IMR-90 (cell line): ENCODE data around the gene RAB15. TPM values are rescaled to one million over a fixed set of nuclear protein-coding genes. Genes with fewer than 3 reads are reported as not detected.

ENCODE experiments used
- ATAC-seq: fragments of 200-7000 bp; cut with Tn5 transposase; 2 replicates; pipeline ENCODE4 v1.9.1; 2020; ENCODE audit warnings: low read depth, mild to moderate bottlenecking, moderate library complexity
- BruUV-seq: library from RNA; stranded (reverse); fragments of 400-500 nt; replicated peaks from 2 replicates; lab custom pipeline; 2021; lab: Mats Ljungman, UMichigan
- CTCF ChIA-PET: fragments of 300-600 bp; formaldehyde crosslinking; extraction: SDS; loops from one replicate; lab custom pipeline; 2021; ENCODE audit warnings: antibody characterized with exemption; lab: Yijun Ruan, JAX
- POLR2A ChIA-PET: fragments of 300-600 bp; sonication (Branson Sonifier 250); formaldehyde crosslinking; loops from one replicate; lab custom pipeline; 2022; ENCODE audit warnings: antibody characterized with exemption; ENCODE audit not compliant: unreplicated experiment; lab: Charles Lee
- DNase-seq: peaks from one replicate; pipeline ENCODE4 v3.0.0; 2013
- H2AFZ ChIP-seq: replicated peaks from 2 replicates; pipeline ENCODE3; 2013; ENCODE audit warnings: low read length, mild to moderate bottlenecking; ENCODE audit not compliant: poor library complexity
- H2AK5ac ChIP-seq: 2 replicates; pipeline ENCODE4 v1.6.1; 2013; ENCODE audit warnings: low read depth, low read length, inconsistent platforms
- H2AK9ac ChIP-seq: replicated peaks from 2 replicates; pipeline ENCODE3; 2013; ENCODE audit warnings: mild to moderate bottlenecking, low read depth, low read length, moderate library complexity; ENCODE audit not compliant: poor library complexity
- H2BK120ac ChIP-seq: 2 replicates; pipeline ENCODE4 v1.6.1; 2013; ENCODE audit warnings: low read depth, low read length, inconsistent platforms
- H2BK15ac ChIP-seq: 3 replicates; pipeline ENCODE4 v1.6.1; 2013; ENCODE audit warnings: low read depth, low read length, inconsistent platforms
- H2BK20ac ChIP-seq: 2 replicates; pipeline ENCODE4 v1.6.1; 2013; ENCODE audit warnings: low read depth, mild to moderate bottlenecking, inconsistent platforms, low read length, moderate library complexity
- H2BK5ac ChIP-seq: 2 replicates; pipeline ENCODE4 v1.6.1; 2013; ENCODE audit warnings: mild to moderate bottlenecking, low read depth, low read length, inconsistent platforms; ENCODE audit not compliant: poor library complexity, severe bottlenecking
- H3K14ac ChIP-seq: replicated peaks from 2 replicates; pipeline ENCODE4 v1.6.1; 2013; ENCODE audit warnings: low read depth, low read length, inconsistent platforms
- H3K18ac ChIP-seq: 2 replicates; pipeline ENCODE4 v1.6.1; 2013; ENCODE audit warnings: low read depth, low read length, control low read depth
- H3K23ac ChIP-seq: 2 replicates; pipeline ENCODE4 v1.6.1; 2013; ENCODE audit warnings: low read depth, low read length, inconsistent platforms
- H3K27ac ChIP-seq: 2 replicates; pipeline ENCODE4 v1.5.1; 2013; ENCODE audit warnings: mild to moderate bottlenecking, control low read depth, low read length; ENCODE audit not compliant: insufficient read depth
- H3K27me3 ChIP-seq: 2 replicates; pipeline ENCODE4 v1.6.1; 2013; ENCODE audit warnings: low read length; ENCODE audit not compliant: control insufficient read depth, insufficient read depth
- H3K36me3 ChIP-seq: 2 replicates; pipeline ENCODE4 v1.6.1; 2013; ENCODE audit warnings: low read length, mixed read lengths; ENCODE audit not compliant: control insufficient read depth, insufficient read depth
- H3K4ac ChIP-seq: 2 replicates; pipeline ENCODE4 v1.6.1; 2013; ENCODE audit warnings: low read depth, low read length, inconsistent platforms
- H3K4me1 ChIP-seq: 2 replicates; pipeline ENCODE4 v1.6.1; 2013; ENCODE audit warnings: low read length, mixed read lengths; ENCODE audit not compliant: control insufficient read depth, insufficient read depth
- H3K4me2 ChIP-seq: 2 replicates; pipeline ENCODE4 v1.6.1; 2013; ENCODE audit warnings: low read depth, mild to moderate bottlenecking, control low read depth, low read length, moderate library complexity
- H3K4me3 ChIP-seq: 2 replicates; pipeline ENCODE4 v1.5.1; 2013; ENCODE audit warnings: low read depth, mild to moderate bottlenecking, control low read depth, low read length, moderate library complexity; ENCODE audit not compliant: insufficient read depth
- H3K56ac ChIP-seq: 2 replicates; pipeline ENCODE4 v1.6.1; 2013; ENCODE audit warnings: low read length, inconsistent platforms; ENCODE audit not compliant: insufficient read depth; ENCODE audit errors: extremely low read depth
- H3K79me1 ChIP-seq, 2 experiments: 2 replicates each; pipeline ENCODE4 v1.6.1; 2013; ENCODE audit warnings: low read length in 2 of 2, inconsistent platforms in 1 of 2, low read depth in 1 of 2
- H3K9ac ChIP-seq: 2 replicates; pipeline ENCODE4 v1.6.1; 2013; ENCODE audit warnings: low read depth, low read length, control low read depth
- H3K9me1 ChIP-seq: 2 replicates; pipeline ENCODE4 v1.6.1; 2013; ENCODE audit warnings: low read length, inconsistent platforms; ENCODE audit not compliant: insufficient read depth
- H3K9me3 ChIP-seq: 2 replicates; pipeline ENCODE4 v1.6.1; 2013; ENCODE audit warnings: low read length; ENCODE audit not compliant: control insufficient read depth, insufficient read depth
- H4K20me1 ChIP-seq: 2 replicates; pipeline ENCODE4 v1.6.1; 2013; ENCODE audit warnings: low read length, inconsistent platforms; ENCODE audit not compliant: insufficient read depth
- H4K5ac ChIP-seq: 2 replicates; pipeline ENCODE4 v1.6.1; 2013; ENCODE audit warnings: mild to moderate bottlenecking, low read depth, low read length, control low read depth
- H4K8ac ChIP-seq, 2 experiments: 2 replicates each; pipeline ENCODE4 v1.6.1; 2013; ENCODE audit warnings: low read depth in 2 of 2, low read length in 2 of 2, control low read depth in 1 of 2, inconsistent platforms in 1 of 2
- H4K91ac ChIP-seq: 2 replicates; pipeline ENCODE4 v1.6.1; 2013; ENCODE audit warnings: low read depth, low read length, inconsistent platforms; ENCODE audit not compliant: insufficient read depth
- FOS ChIP-seq: fragments of 150-350 bp; IDR thresholded peaks from 2 replicates; pipeline ENCODE4 v1.6.1; 2016; ENCODE audit warnings: low read depth, low read length
- MAZ ChIP-seq: IDR thresholded peaks from 2 replicates; pipeline ENCODE4 v1.6.1; 2012; ENCODE audit warnings: low read depth, mild to moderate bottlenecking, low read length, improper control_type of control experiment, moderate library complexity, borderline replicate concordance
- NFE2L2 ChIP-seq: fragments of 150-350 bp; IDR thresholded peaks from 2 replicates; pipeline ENCODE4 v1.6.1; 2016; ENCODE audit warnings: low read depth, mild to moderate bottlenecking, low read length
- RCOR1 ChIP-seq: IDR thresholded peaks from 2 replicates; pipeline ENCODE4 v1.6.1; 2012; ENCODE audit warnings: mild to moderate bottlenecking, low read length, improper control_type of control experiment; ENCODE audit not compliant: insufficient replicate concordance
- WGBS, 2 experiments: methylation state at CpG; one replicate each; pipeline versions ENCODE4 v1.1.5 to v1.1.7; 2013; ENCODE audit warnings: missing lambda C conversion rate in 2 of 2; ENCODE audit not compliant: insufficient read length in 1 of 2; ENCODE audit errors: extremely low coverage in 2 of 2; 5-methylcytosine and 5-hydroxymethylcytosine counted together
- dilution Hi-C: fragments of 300-500 bp; cut with HindIII; formaldehyde crosslinking; loops from one replicate; pipeline ENCODE4 v1.14.3; 2018; ENCODE audit warnings: low sequenced_read_pairs; ENCODE audit not compliant: unreplicated experiment
- in situ Hi-C: fragments of 300-500 bp; cut with MboI; formaldehyde crosslinking; loops from 3 replicates; pipeline ENCODE4 v1.14.3; 2019; ENCODE audit warnings: low sequenced_read_pairs, inconsistent platforms, mixed read lengths
- intact Hi-C: fragments of 100-400 bp; cut with micrococcal nuclease; formaldehyde crosslinking; loops from 2 replicates; pipeline ENCODE4 v1.10.0; 2022
- polyA plus RNA-seq, 3 experiments: library from polyadenylated mRNA; depleted of rRNA; stranded (reverse); fragments of >200 nt; gene quantifications; 2 replicates each; pipeline ENCODE4 v1.2.3, GENCODE V29; 2012; ENCODE audit warnings: low replicate concordance in 1 of 3
- total RNA-seq: library from RNA; depleted of rRNA; stranded (reverse); fragments of >200 nt; gene quantifications from 2 replicates; pipeline ENCODE4 v1.2.3, GENCODE V29; 2012

RAB15 gene
- total and polyA plus RNA-seq, 2 of the 4 experiments (the other 2 are of a cell fraction) = 3.4 to 7.8 TPM

DNA sequence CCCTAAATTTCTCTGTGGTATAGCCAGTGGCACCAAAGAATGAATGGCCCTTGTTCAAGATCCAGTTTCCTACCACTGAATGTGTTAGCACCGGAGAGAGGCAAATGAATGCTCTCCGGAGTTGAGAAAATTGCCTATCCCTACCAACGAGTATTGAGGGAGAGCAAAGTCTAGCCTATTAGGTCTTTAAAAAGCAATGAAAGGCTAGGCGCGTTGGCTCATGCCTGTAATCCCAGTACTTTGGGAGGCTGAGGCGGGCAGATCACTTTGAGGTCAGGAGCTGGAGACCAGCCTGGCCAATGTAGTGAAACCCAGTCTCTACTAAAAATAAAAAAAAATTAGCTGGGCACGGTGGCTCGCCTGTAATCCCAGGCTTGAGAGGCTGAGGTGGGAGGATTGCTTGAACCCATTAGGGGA lies 898 bp upstream of the RAB15 start:
- H2AK9ac ChIP-seq = no peak overlapping the region
- H3K9me3 ChIP-seq = no peaks in the 10 kb centered on the region
- no peak for ATAC-seq
- no peak overlapping the region for H2BK15ac ChIP-seq
- ChIA-PET CTCF (no interaction called here), POLR2A (no interaction called here)
- no peak overlapping the region; the same call in 1 of the 2 replicates for H3K4me3 ChIP-seq
- H3K79me1 ChIP-seq = no peaks in the 10 kb centered on the region; a peak in 2 of 4 replicates
- intact Hi-C loops (no loop called here), in situ Hi-C loops (no loop called here), dilution Hi-C loops (no loop called here)
- no peak overlapping the region for H3K14ac ChIP-seq
- no peak overlapping the region for H2BK120ac ChIP-seq
- BruUV-seq = no TSS peak
- H3K4me2 ChIP-seq = no peak overlapping the region
- H4K8ac ChIP-seq = peak overlapping the region in 1 of 2 experiments; percentile 66; a peak in 1 of 4 replicates
- no peak overlapping the region for H2BK5ac ChIP-seq
- no peak overlapping the region for H4K5ac ChIP-seq
- H4K20me1 ChIP-seq = no peaks in the 10 kb centered on the region
- H2BK20ac ChIP-seq = no peak overlapping the region
- H3K18ac ChIP-seq = no peak overlapping the region
- H4K91ac ChIP-seq = no peak overlapping the region
- no peaks in the 10 kb centered on the region for H3K36me3 ChIP-seq
- no peak overlapping the region for H3K23ac ChIP-seq
- H2AK5ac ChIP-seq = no peak overlapping the region
- no peak for DNase-seq
- H3K9ac ChIP-seq = no peak overlapping the region
- TF ChIP-seq MAZ (no peak), RCOR1 (no peak), NFE2L2 (no peak), FOS (no peak)
- peak overlapping the region; percentile 46 for H2AFZ ChIP-seq
- peaks cover 6% of the 10 kb centered on the region for H3K4me1 ChIP-seq
- H3K9me1 ChIP-seq = no peaks in the 10 kb centered on the region
- no peak overlapping the region for H3K4ac ChIP-seq
- no peak overlapping the region for H3K56ac ChIP-seq
- H3K27me3 ChIP-seq = peaks cover 9% of the 10 kb centered on the region; the same call in 1 of the 2 replicates
- H3K27ac ChIP-seq = no peak overlapping the region
- WGBS, 2 experiments = no CpG with 5 or more reads among the region's 8 CpGs
